Measurements from ENCODE around the gene PDCD1LG2. TPM values are rescaled to one million over a fixed set of nuclear protein-coding genes. Genes with fewer than 3 reads are reported as not detected.
A peak's percentile ranks its signal among the peaks of the same experiment; 100 is the strongest.

Gene PDCD1LG2
- total RNA-seq, 5 donors from 2014 or later (not counting 1 experiment from before 2014, with no cell fraction given): 0.14 to 0.76 (median 0.40) TPM

GRCh38 chr9:5552301-5552700, 42.0 kb downstream of the PDCD1LG2 start:
- DNase-seq (no peak), ATAC-seq (replicated peaks in 1 of 4) (no peak)
- H3K9me3 Mint-ChIP-seq: no peaks in the 10 kb centered on the region
- CTCF ChIA-PET: no interaction called here
- H3K4me3 Mint-ChIP-seq: no peak overlapping the region
- no peak overlapping the region for H3K4me3 ChIP-seq (ENCODE audit: control insufficient read depth in 1 of 2, extremely low read depth in 1 of 2, low read length in 1 of 2)
- H3K9me3 ChIP-seq: no peaks in the 10 kb centered on the region
- no peak overlapping the region for H3K27ac Mint-ChIP-seq
- WGBS (ENCODE audit: insufficient coverage): no CpG with 5 or more reads among the region's 3 CpGs
- peaks cover 17 to 25% (median 21%) of the 10 kb centered on the region in 3 donors for H3K4me1 Mint-ChIP-seq
- no peaks in the 10 kb centered on the region for H3K36me3 ChIP-seq (ENCODE audit: control insufficient read depth in 2 of 2, extremely low read depth in 1 of 2, insufficient read depth in 1 of 2, low read length in 1 of 2)
- H3K27me3 ChIP-seq (replicated peaks in 1 of 2; ENCODE audit: control insufficient read depth in 2 of 2, extremely low read depth in 1 of 2, insufficient read depth in 2 of 2, low read length in 1 of 2): no peaks in the 10 kb centered on the region
- peaks cover 4% of the 10 kb centered on the region for H3K36me3 Mint-ChIP-seq
- no peak overlapping the region for H3K27ac ChIP-seq (ENCODE audit: low read length)
- POLR2A ChIA-PET: no interaction called here
- H3K4me1 ChIP-seq (ENCODE audit: control insufficient read depth in 1 of 2, extremely low read depth in 1 of 2, insufficient read depth in 2 of 2, low read length in 2 of 2): peaks cover 4 to 5% of the 10 kb centered on the region in 2 experiments
- H3K27me3 Mint-ChIP-seq: no peaks in the 10 kb centered on the region

- DNase-seq: no peak
- ChIA-PET CTCF (no interaction called here), POLR2A (interaction anchor here in 1 of 2 donors (0.6 kb wide), 1 partner anchor 80 kb away, joined by 3 read pairs; no protein-coding TSS in a partner anchor)
- ATAC-seq (replicated peaks in 1 of 4): no peak
- no peaks in the 10 kb centered on the region for H3K27me3 Mint-ChIP-seq
- Histone ChIP-seq H3K27ac (ENCODE audit: low read length) (no peak overlapping the region), H3K4me3 (ENCODE audit: control insufficient read depth in 1 of 2, extremely low read depth in 1 of 2, low read length in 1 of 2) (no peak overlapping the region), H3K4me1 (ENCODE audit: control insufficient read depth in 1 of 2, extremely low read depth in 1 of 2, insufficient read depth in 2 of 2, low read length in 2 of 2) (peaks cover 12 to 13% of the 10 kb centered on the region in 2 experiments), H3K9me3 (no peaks in the 10 kb centered on the region), H3K27me3 (replicated peaks in 1 of 2; ENCODE audit: control insufficient read depth in 2 of 2, extremely low read depth in 1 of 2, insufficient read depth in 2 of 2, low read length in 1 of 2) (no peaks in the 10 kb centered on the region), H3K36me3 (ENCODE audit: control insufficient read depth in 2 of 2, extremely low read depth in 1 of 2, insufficient read depth in 1 of 2, low read length in 1 of 2) (no peaks in the 10 kb centered on the region)
- H3K36me3 Mint-ChIP-seq: peaks cover 4% of the 10 kb centered on the region
- H3K4me3 Mint-ChIP-seq: no peak overlapping the region
- no peaks in the 10 kb centered on the region for H3K9me3 Mint-ChIP-seq
- no CpG with 5 or more reads among the region's 4 CpGs for WGBS (ENCODE audit: insufficient coverage)
- peaks cover 26 to 34% (median 27%) of the 10 kb centered on the region in 3 donors for H3K4me1 Mint-ChIP-seq
- peak overlapping the region in 1 of 2 donors; percentile 31 for H3K27ac Mint-ChIP-seq
Measured at GRCh38 chr9:5553211-5553610, 42.9 kb downstream of the PDCD1LG2 start.

DNA sequence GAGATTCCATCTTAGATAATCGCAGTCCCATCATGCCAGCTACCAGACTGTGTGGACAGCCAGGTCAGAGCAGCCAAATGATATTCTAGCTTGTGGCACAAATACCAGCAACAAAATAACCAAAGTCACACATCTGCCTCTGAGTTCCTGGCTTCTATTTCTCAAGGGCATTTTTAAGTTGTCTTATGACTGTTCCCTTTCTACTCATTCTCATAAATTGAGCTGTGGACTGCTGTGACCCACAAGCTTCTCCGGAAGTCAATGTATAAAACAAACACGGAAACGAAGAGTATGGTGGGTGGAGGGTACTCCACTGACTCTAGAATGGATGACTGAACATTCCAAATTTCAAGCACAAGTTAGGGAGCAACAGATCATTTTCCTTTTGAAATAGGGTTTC, 43.9 kb downstream of the PDCD1LG2 start:
- no peaks in the 10 kb centered on the region for H3K27me3 Mint-ChIP-seq
- Histone ChIP-seq H3K4me1 (ENCODE audit: control insufficient read depth in 1 of 2, extremely low read depth in 1 of 2, insufficient read depth in 2 of 2, low read length in 2 of 2) (peaks cover 20 to 23% of the 10 kb centered on the region in 2 experiments), H3K27me3 (replicated peaks in 1 of 2; ENCODE audit: control insufficient read depth in 2 of 2, extremely low read depth in 1 of 2, insufficient read depth in 2 of 2, low read length in 1 of 2) (no peaks in the 10 kb centered on the region), H3K9me3 (no peaks in the 10 kb centered on the region), H3K36me3 (ENCODE audit: control insufficient read depth in 2 of 2, extremely low read depth in 1 of 2, insufficient read depth in 1 of 2, low read length in 1 of 2) (no peaks in the 10 kb centered on the region), H3K27ac (ENCODE audit: low read length) (no peak overlapping the region), H3K4me3 (ENCODE audit: control insufficient read depth in 1 of 2, extremely low read depth in 1 of 2, low read length in 1 of 2) (no peak overlapping the region)
- POLR2A ChIA-PET: no interaction called here
- no peak overlapping the region for H3K4me3 Mint-ChIP-seq
- H3K4me1 Mint-ChIP-seq: peaks cover 34 to 43% (median 35%) of the 10 kb centered on the region in 3 donors
- H3K36me3 Mint-ChIP-seq: peaks cover 8% of the 10 kb centered on the region
- WGBS (ENCODE audit: insufficient coverage): no CpG with 5 or more reads among the region's 4 CpGs
- ATAC-seq (replicated peaks in 1 of 4): no peak
- CTCF ChIA-PET: interaction anchor here in 1 of 2 donors (0.8 kb wide), 1 partner anchor 994 kb away, joined by 3 read pairs; no protein-coding TSS in a partner anchor
- no peak for DNase-seq
- no peaks in the 10 kb centered on the region for H3K9me3 Mint-ChIP-seq
- H3K27ac Mint-ChIP-seq: no peak overlapping the region

- H3K4me1 ChIP-seq (ENCODE audit: control insufficient read depth in 1 of 2, extremely low read depth in 1 of 2, insufficient read depth in 2 of 2, low read length in 2 of 2): peaks cover 23 to 28% of the 10 kb centered on the region in 2 experiments
- no peaks in the 10 kb centered on the region for H3K9me3 ChIP-seq
- H3K4me3 Mint-ChIP-seq: no peak overlapping the region
- peak overlapping the region; percentile 97 to 99 for H3K27ac Mint-ChIP-seq
- no peak overlapping the region for H3K27ac ChIP-seq (ENCODE audit: low read length)
- no peak overlapping the region for H3K4me3 ChIP-seq (ENCODE audit: control insufficient read depth in 1 of 2, extremely low read depth in 1 of 2, low read length in 1 of 2)
- POLR2A ChIA-PET: interaction anchor here in 1 of 2 donors (0.6 kb wide), 1 partner anchor 57 kb away, joined by 3 read pairs; no protein-coding TSS in a partner anchor
- peaks cover 0 to 3% (median 0%) of the 10 kb centered on the region in 3 donors for H3K9me3 Mint-ChIP-seq
- peaks cover 47 to 57% (median 48%) of the 10 kb centered on the region in 3 donors for H3K4me1 Mint-ChIP-seq
- ATAC-seq (replicated peaks in 1 of 4) (no peak), DNase-seq (no peak)
- 100% methylated on average over 2 of the region's 5 CpGs for WGBS (ENCODE audit: insufficient coverage)
- H3K36me3 ChIP-seq (ENCODE audit: control insufficient read depth in 2 of 2, extremely low read depth in 1 of 2, insufficient read depth in 1 of 2, low read length in 1 of 2): no peaks in the 10 kb centered on the region
- peaks cover 8% of the 10 kb centered on the region for H3K36me3 Mint-ChIP-seq
- H3K27me3 ChIP-seq (replicated peaks in 1 of 2; ENCODE audit: control insufficient read depth in 2 of 2, extremely low read depth in 1 of 2, insufficient read depth in 2 of 2, low read length in 1 of 2): no peaks in the 10 kb centered on the region
- H3K27me3 Mint-ChIP-seq: no peaks in the 10 kb centered on the region
- CTCF ChIA-PET: no interaction called here
Measured at GRCh38 chr9:5556101-5556705, 45.9 kb downstream of the PDCD1LG2 start.

GRCh38 chr9:5557606-5558587, 47.6 kb downstream of the PDCD1LG2 start:
- Histone ChIP-seq H3K27me3 (replicated peaks in 1 of 2; ENCODE audit: control insufficient read depth in 2 of 2, extremely low read depth in 1 of 2, insufficient read depth in 2 of 2, low read length in 1 of 2) (no peaks in the 10 kb centered on the region), H3K4me3 (ENCODE audit: control insufficient read depth in 1 of 2, extremely low read depth in 1 of 2, low read length in 1 of 2) (no peak overlapping the region), H3K36me3 (ENCODE audit: control insufficient read depth in 2 of 2, extremely low read depth in 1 of 2, insufficient read depth in 1 of 2, low read length in 1 of 2) (no peaks in the 10 kb centered on the region), H3K4me1 (ENCODE audit: control insufficient read depth in 1 of 2, extremely low read depth in 1 of 2, insufficient read depth in 2 of 2, low read length in 2 of 2) (peaks cover 23 to 28% of the 10 kb centered on the region in 2 experiments), H3K9me3 (no peaks in the 10 kb centered on the region), H3K27ac (ENCODE audit: low read length) (peak overlapping the region; percentile 84)
- H3K36me3 Mint-ChIP-seq: peaks cover 4% of the 10 kb centered on the region
- peak overlapping the region; percentile 97 to 99 for H3K27ac Mint-ChIP-seq
- WGBS (ENCODE audit: insufficient coverage): no CpG with 5 or more reads among the region's 7 CpGs
- ChIA-PET CTCF (interaction anchor here (0.6 to 1.7 kb wide), 7 partner anchors 25 to 1866 kb away, joined by 3 to 5 read pairs (median 4); partner anchors contain the start of gene CD274 (in 1 of the 2)), POLR2A (interaction anchor here (0.5 to 1.0 kb wide), 4 partner anchors 8 to 94 kb away, joined by 3 read pairs; no protein-coding TSS in a partner anchor)
- no peaks in the 10 kb centered on the region for H3K27me3 Mint-ChIP-seq
- H3K9me3 Mint-ChIP-seq: peaks cover 0 to 8% (median 6%) of the 10 kb centered on the region in 3 donors
- peaks cover 53 to 64% (median 58%) of the 10 kb centered on the region in 3 donors for H3K4me1 Mint-ChIP-seq
- DNase-seq: peak; percentile 28 to 82 (median 56)
- ATAC-seq (replicated peaks in 1 of 4): peak; percentile 94 to 99 (median 98)
- H3K4me3 Mint-ChIP-seq: peak overlapping the region in 2 of 3 donors; percentile 31 to 70

DNA sequence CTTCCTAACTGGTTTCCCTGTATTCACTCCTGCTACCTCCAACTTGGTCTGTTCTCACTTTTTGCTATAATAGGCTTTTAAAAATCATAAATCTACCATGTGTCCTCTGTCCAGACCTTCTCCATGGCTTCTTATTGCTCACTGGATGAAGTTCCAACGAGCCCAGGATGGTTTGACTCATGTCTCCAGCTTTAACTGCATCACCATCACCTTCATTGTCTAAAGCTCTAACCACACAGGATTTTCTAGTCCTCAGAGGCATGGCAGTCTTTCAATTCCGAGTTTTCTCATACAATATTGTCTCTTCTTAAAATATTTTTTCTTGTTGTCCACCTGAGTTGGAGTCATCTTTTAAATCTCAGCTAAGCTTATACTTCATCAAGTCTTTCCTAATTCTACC, 49.3 kb downstream of the PDCD1LG2 start:
- peak overlapping the region; percentile 50 to 86 for H3K27ac Mint-ChIP-seq
- peaks cover 4% of the 10 kb centered on the region for H3K36me3 Mint-ChIP-seq
- no peaks in the 10 kb centered on the region for H3K27me3 ChIP-seq (replicated peaks in 1 of 2; ENCODE audit: control insufficient read depth in 2 of 2, extremely low read depth in 1 of 2, insufficient read depth in 2 of 2, low read length in 1 of 2)
- DNase-seq: no peak
- no peaks in the 10 kb centered on the region for H3K36me3 ChIP-seq (ENCODE audit: control insufficient read depth in 2 of 2, extremely low read depth in 1 of 2, insufficient read depth in 1 of 2, low read length in 1 of 2)
- ATAC-seq (replicated peaks in 1 of 4): no peak
- H3K4me3 ChIP-seq (ENCODE audit: control insufficient read depth in 1 of 2, extremely low read depth in 1 of 2, low read length in 1 of 2): no peak overlapping the region
- no peak overlapping the region for H3K27ac ChIP-seq (ENCODE audit: low read length)
- WGBS (ENCODE audit: insufficient coverage): 87% methylated on average over 2 of the region's 2 CpGs
- ChIA-PET CTCF (interaction anchor here (0.5 to 1.7 kb wide), 2 partner anchors 40 to 110 kb away, joined by 3 to 5 read pairs; no protein-coding TSS in a partner anchor), POLR2A (interaction anchor here in 1 of 2 donors (0.8 to 0.9 kb wide), 2 partner anchors 22 to 24 kb away, joined by 3 read pairs; no protein-coding TSS in a partner anchor)
- peaks cover 25 to 28% of the 10 kb centered on the region in 2 experiments for H3K4me1 ChIP-seq (ENCODE audit: control insufficient read depth in 1 of 2, extremely low read depth in 1 of 2, insufficient read depth in 2 of 2, low read length in 2 of 2)
- H3K4me1 Mint-ChIP-seq: peaks cover 60 to 70% (median 65%) of the 10 kb centered on the region in 3 donors
- peaks cover 0 to 8% (median 6%) of the 10 kb centered on the region in 3 donors for H3K9me3 Mint-ChIP-seq
- H3K4me3 Mint-ChIP-seq: no peak overlapping the region
- no peaks in the 10 kb centered on the region for H3K27me3 Mint-ChIP-seq
- H3K9me3 ChIP-seq: no peaks in the 10 kb centered on the region
